IMR-90 (cell line): ENCODE results near the gene LSM7. TPM values are rescaled to one million over a fixed set of nuclear protein-coding genes. Genes with fewer than 3 reads are reported as not detected.

Experiments
- ATAC-seq: fragments of 200-7000 bp; cut with Tn5 transposase; 2 replicates; pipeline ENCODE4 v1.9.1; 2020; ENCODE audit warnings: low read depth, mild to moderate bottlenecking, moderate library complexity
- BruUV-seq: library from RNA; stranded (reverse); fragments of 400-500 nt; replicated peaks from 2 replicates; lab custom pipeline; 2021; lab: Mats Ljungman, UMichigan
- CTCF ChIA-PET: fragments of 300-600 bp; formaldehyde crosslinking; extraction: SDS; loops from one replicate; lab custom pipeline; 2021; ENCODE audit warnings: antibody characterized with exemption; lab: Yijun Ruan, JAX
- POLR2A ChIA-PET: fragments of 300-600 bp; sonication (Branson Sonifier 250); formaldehyde crosslinking; loops from one replicate; lab custom pipeline; 2022; ENCODE audit warnings: antibody characterized with exemption; ENCODE audit not compliant: unreplicated experiment; lab: Charles Lee
- DNase-seq: peaks from one replicate; pipeline ENCODE4 v3.0.0; 2013
- H2AFZ ChIP-seq: replicated peaks from 2 replicates; pipeline ENCODE3; 2013; ENCODE audit warnings: low read length, mild to moderate bottlenecking; ENCODE audit not compliant: poor library complexity
- H2AK5ac ChIP-seq: 2 replicates; pipeline ENCODE4 v1.6.1; 2013; ENCODE audit warnings: low read depth, low read length, inconsistent platforms
- H2AK9ac ChIP-seq: replicated peaks from 2 replicates; pipeline ENCODE3; 2013; ENCODE audit warnings: mild to moderate bottlenecking, low read depth, low read length, moderate library complexity; ENCODE audit not compliant: poor library complexity
- H2BK120ac ChIP-seq: 2 replicates; pipeline ENCODE4 v1.6.1; 2013; ENCODE audit warnings: low read depth, low read length, inconsistent platforms
- H2BK15ac ChIP-seq: 3 replicates; pipeline ENCODE4 v1.6.1; 2013; ENCODE audit warnings: low read depth, low read length, inconsistent platforms
- H2BK20ac ChIP-seq: 2 replicates; pipeline ENCODE4 v1.6.1; 2013; ENCODE audit warnings: low read depth, mild to moderate bottlenecking, inconsistent platforms, low read length, moderate library complexity
- H2BK5ac ChIP-seq: 2 replicates; pipeline ENCODE4 v1.6.1; 2013; ENCODE audit warnings: mild to moderate bottlenecking, low read depth, low read length, inconsistent platforms; ENCODE audit not compliant: poor library complexity, severe bottlenecking
- H3K14ac ChIP-seq: replicated peaks from 2 replicates; pipeline ENCODE4 v1.6.1; 2013; ENCODE audit warnings: low read depth, low read length, inconsistent platforms
- H3K18ac ChIP-seq: 2 replicates; pipeline ENCODE4 v1.6.1; 2013; ENCODE audit warnings: low read depth, low read length, control low read depth
- H3K23ac ChIP-seq: 2 replicates; pipeline ENCODE4 v1.6.1; 2013; ENCODE audit warnings: low read depth, low read length, inconsistent platforms
- H3K27ac ChIP-seq: 2 replicates; pipeline ENCODE4 v1.5.1; 2013; ENCODE audit warnings: mild to moderate bottlenecking, control low read depth, low read length; ENCODE audit not compliant: insufficient read depth
- H3K27me3 ChIP-seq: 2 replicates; pipeline ENCODE4 v1.6.1; 2013; ENCODE audit warnings: low read length; ENCODE audit not compliant: control insufficient read depth, insufficient read depth
- H3K36me3 ChIP-seq: 2 replicates; pipeline ENCODE4 v1.6.1; 2013; ENCODE audit warnings: low read length, mixed read lengths; ENCODE audit not compliant: control insufficient read depth, insufficient read depth
- H3K4ac ChIP-seq: 2 replicates; pipeline ENCODE4 v1.6.1; 2013; ENCODE audit warnings: low read depth, low read length, inconsistent platforms
- H3K4me1 ChIP-seq: 2 replicates; pipeline ENCODE4 v1.6.1; 2013; ENCODE audit warnings: low read length, mixed read lengths; ENCODE audit not compliant: control insufficient read depth, insufficient read depth
- H3K4me2 ChIP-seq: 2 replicates; pipeline ENCODE4 v1.6.1; 2013; ENCODE audit warnings: low read depth, mild to moderate bottlenecking, control low read depth, low read length, moderate library complexity
- H3K4me3 ChIP-seq: 2 replicates; pipeline ENCODE4 v1.5.1; 2013; ENCODE audit warnings: low read depth, mild to moderate bottlenecking, control low read depth, low read length, moderate library complexity; ENCODE audit not compliant: insufficient read depth
- H3K56ac ChIP-seq: 2 replicates; pipeline ENCODE4 v1.6.1; 2013; ENCODE audit warnings: low read length, inconsistent platforms; ENCODE audit not compliant: insufficient read depth; ENCODE audit errors: extremely low read depth
- H3K79me1 ChIP-seq, 2 experiments: 2 replicates each; pipeline ENCODE4 v1.6.1; 2013; ENCODE audit warnings: low read length in 2 of 2, inconsistent platforms in 1 of 2, low read depth in 1 of 2
- H3K9ac ChIP-seq: 2 replicates; pipeline ENCODE4 v1.6.1; 2013; ENCODE audit warnings: low read depth, low read length, control low read depth
- H3K9me1 ChIP-seq: 2 replicates; pipeline ENCODE4 v1.6.1; 2013; ENCODE audit warnings: low read length, inconsistent platforms; ENCODE audit not compliant: insufficient read depth
- H3K9me3 ChIP-seq: 2 replicates; pipeline ENCODE4 v1.6.1; 2013; ENCODE audit warnings: low read length; ENCODE audit not compliant: control insufficient read depth, insufficient read depth
- H4K20me1 ChIP-seq: 2 replicates; pipeline ENCODE4 v1.6.1; 2013; ENCODE audit warnings: low read length, inconsistent platforms; ENCODE audit not compliant: insufficient read depth
- H4K5ac ChIP-seq: 2 replicates; pipeline ENCODE4 v1.6.1; 2013; ENCODE audit warnings: mild to moderate bottlenecking, low read depth, low read length, control low read depth
- H4K8ac ChIP-seq, 2 experiments: 2 replicates each; pipeline ENCODE4 v1.6.1; 2013; ENCODE audit warnings: low read depth in 2 of 2, low read length in 2 of 2, control low read depth in 1 of 2, inconsistent platforms in 1 of 2
- H4K91ac ChIP-seq: 2 replicates; pipeline ENCODE4 v1.6.1; 2013; ENCODE audit warnings: low read depth, low read length, inconsistent platforms; ENCODE audit not compliant: insufficient read depth
- BHLHE40 ChIP-seq: fragments of 150-350 bp; IDR thresholded peaks from 2 replicates; pipeline ENCODE4 v1.6.1; 2016; ENCODE audit warnings: mild to moderate bottlenecking, low read depth, low read length
- CHD1 ChIP-seq: IDR thresholded peaks from 2 replicates; pipeline ENCODE4 v1.6.1; 2012; ENCODE audit warnings: low read depth, low read length, improper control_type of control experiment
- MAFK ChIP-seq: IDR thresholded peaks from 2 replicates; pipeline ENCODE4 v1.6.1; 2012; ENCODE audit warnings: low read depth, low read length, improper control_type of control experiment
- NFE2L2 ChIP-seq: fragments of 150-350 bp; IDR thresholded peaks from 2 replicates; pipeline ENCODE4 v1.6.1; 2016; ENCODE audit warnings: low read depth, mild to moderate bottlenecking, low read length
- RAD21 ChIP-seq: IDR thresholded peaks from 2 replicates; pipeline ENCODE4 v1.6.1; 2012; ENCODE audit warnings: low read length, improper control_type of control experiment
- RCOR1 ChIP-seq: IDR thresholded peaks from 2 replicates; pipeline ENCODE4 v1.6.1; 2012; ENCODE audit warnings: mild to moderate bottlenecking, low read length, improper control_type of control experiment; ENCODE audit not compliant: insufficient replicate concordance
- USF2 ChIP-seq: fragments of 150-350 bp; IDR thresholded peaks from 2 replicates; pipeline ENCODE4 v1.6.1; 2017; ENCODE audit warnings: mild to moderate bottlenecking, antibody characterized with exemption, low read length, low read depth
- WGBS, 2 experiments: methylation state at CpG; one replicate each; pipeline versions ENCODE4 v1.1.5 to v1.1.7; 2013; ENCODE audit warnings: missing lambda C conversion rate in 2 of 2; ENCODE audit not compliant: insufficient read length in 1 of 2; ENCODE audit errors: extremely low coverage in 2 of 2; 5-methylcytosine and 5-hydroxymethylcytosine counted together
- dilution Hi-C: fragments of 300-500 bp; cut with HindIII; formaldehyde crosslinking; loops from one replicate; pipeline ENCODE4 v1.14.3; 2018; ENCODE audit warnings: low sequenced_read_pairs; ENCODE audit not compliant: unreplicated experiment
- in situ Hi-C: fragments of 300-500 bp; cut with MboI; formaldehyde crosslinking; loops from 3 replicates; pipeline ENCODE4 v1.14.3; 2019; ENCODE audit warnings: low sequenced_read_pairs, inconsistent platforms, mixed read lengths
- intact Hi-C: fragments of 100-400 bp; cut with micrococcal nuclease; formaldehyde crosslinking; loops from 2 replicates; pipeline ENCODE4 v1.10.0; 2022
- polyA plus RNA-seq, 3 experiments: library from polyadenylated mRNA; depleted of rRNA; stranded (reverse); fragments of >200 nt; gene quantifications; 2 replicates each; pipeline ENCODE4 v1.2.3, GENCODE V29; 2012; ENCODE audit warnings: low replicate concordance in 1 of 3
- total RNA-seq: library from RNA; depleted of rRNA; stranded (reverse); fragments of >200 nt; gene quantifications from 2 replicates; pipeline ENCODE4 v1.2.3, GENCODE V29; 2012

The LSM7 gene
- total and polyA plus RNA-seq, 2 of the 4 experiments (the other 2 are of a cell fraction) = 145 to 708 TPM

GRCh38 chr19:2308114-2308556, 20.3 kb downstream of the LSM7 start, which contains the start of gene LINGO3:
TSS of gene LINGO3 (minus strand) at chr19:2308154. CDS start at chr19:2291776, 16,378 bp downstream.
- intact Hi-C loops = no loop called here

More at GRCh38 chr19:2308114-2308556, 20.3 kb downstream of the LSM7 start, which contains the start of gene LINGO3:
- H2BK20ac ChIP-seq = no peak within 1 kb of the TSS
- no peak within 1 kb of the TSS for H2AK5ac ChIP-seq
- H3K79me1 ChIP-seq = no peaks in the 10 kb centered on the region
- peak within 1 kb of the TSS; percentile 44; the same call in 1 of the 2 replicates for H3K4me3 ChIP-seq
- H4K5ac ChIP-seq = no peak within 1 kb of the TSS
- H3K36me3 ChIP-seq = no peaks in the 10 kb centered on the region
- no peak within 1 kb of the TSS for H3K18ac ChIP-seq
- H4K20me1 ChIP-seq = 0 out of 2 replicates have a peak, but pooled peaks cover 8% of the 10 kb centered on the region
- in situ Hi-C loops = no loop called here
- ChIA-PET CTCF (no interaction called here), POLR2A (no interaction called here)
- no peak for ATAC-seq
- 11% methylated on average over 15 of the region's 63 CpGs; no CpG with 5 or more reads in 1 of the 2 experiments for WGBS, 2 experiments
- peak within 1 kb of the TSS; percentile 72 for H3K4me2 ChIP-seq
- H2BK120ac ChIP-seq = no peak within 1 kb of the TSS
- H3K23ac ChIP-seq = no peak within 1 kb of the TSS
- no peak within 1 kb of the TSS for H3K9ac ChIP-seq
- peaks cover 54% of the 10 kb centered on the region for H3K27me3 ChIP-seq
- BruUV-seq = no TSS peak
- peaks cover 6% of the 10 kb centered on the region; the same call in 1 of the 2 replicates for H3K4me1 ChIP-seq
- H2AK9ac ChIP-seq = no peak within 1 kb of the TSS
- H4K91ac ChIP-seq = no peak within 1 kb of the TSS
- no peak within 1 kb of the TSS for H3K27ac ChIP-seq
- H4K8ac ChIP-seq = no peak within 1 kb of the TSS
- H3K9me3 ChIP-seq = no peaks in the 10 kb centered on the region; the same call in 1 of the 2 replicates
- H3K9me1 ChIP-seq = no peaks in the 10 kb centered on the region
- H2BK5ac ChIP-seq = no peak within 1 kb of the TSS
- no peak for TF ChIP-seq BHLHE40
- no peak for TF ChIP-seq MAFK
- no peak for TF ChIP-seq RAD21
- no peak for TF ChIP-seq RCOR1
- TF ChIP-seq NFE2L2 = no peak
- TF ChIP-seq USF2 = no peak
- no peak for TF ChIP-seq CHD1
- H3K14ac ChIP-seq = no peak within 1 kb of the TSS
- peak within 1 kb of the TSS; percentile 0 for H2AFZ ChIP-seq
- no peak for DNase-seq
- no peak within 1 kb of the TSS for H3K56ac ChIP-seq
- H3K4ac ChIP-seq = no peak within 1 kb of the TSS
- no peak within 1 kb of the TSS for H2BK15ac ChIP-seq
- dilution Hi-C loops = no loop called here
